Measurements from ENCODE around the gene TAF6. TPM values are rescaled to one million over a fixed set of nuclear protein-coding genes. Genes with fewer than 3 reads are reported as not detected.
"Not testable (repeated sequence)": the region's sequence is repeated elsewhere in the genome, so short reads cannot be mapped to it uniquely, and the experiment has no call there.

Gene TAF6
- total RNA-seq, 1 donor from 2014 or later = 80.5 TPM

- TF ChIP-seq, protein P1, sequence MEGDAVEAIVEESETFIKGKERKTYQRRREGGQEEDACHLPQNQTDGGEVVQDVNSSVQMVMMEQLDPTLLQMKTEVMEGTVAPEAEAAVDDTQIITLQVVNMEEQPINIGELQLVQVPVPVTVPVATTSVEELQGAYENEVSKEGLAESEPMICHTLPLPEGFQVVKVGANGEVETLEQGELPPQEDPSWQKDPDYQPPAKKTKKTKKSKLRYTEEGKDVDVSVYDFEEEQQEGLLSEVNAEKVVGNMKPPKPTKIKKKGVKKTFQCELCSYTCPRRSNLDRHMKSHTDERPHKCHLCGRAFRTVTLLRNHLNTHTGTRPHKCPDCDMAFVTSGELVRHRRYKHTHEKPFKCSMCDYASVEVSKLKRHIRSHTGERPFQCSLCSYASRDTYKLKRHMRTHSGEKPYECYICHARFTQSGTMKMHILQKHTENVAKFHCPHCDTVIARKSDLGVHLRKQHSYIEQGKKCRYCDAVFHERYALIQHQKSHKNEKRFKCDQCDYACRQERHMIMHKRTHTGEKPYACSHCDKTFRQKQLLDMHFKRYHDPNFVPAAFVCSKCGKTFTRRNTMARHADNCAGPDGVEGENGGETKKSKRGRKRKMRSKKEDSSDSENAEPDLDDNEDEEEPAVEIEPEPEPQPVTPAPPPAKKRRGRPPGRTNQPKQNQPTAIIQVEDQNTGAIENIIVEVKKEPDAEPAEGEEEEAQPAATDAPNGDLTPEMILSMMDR (IDR thresholded peaks at IDR 0.05; ENCODE audit: insufficient read depth, low read length, poor library complexity, severe bottlenecking) = no peak
- H3K27me3 ChIP-seq (ENCODE audit: control insufficient read depth, insufficient read depth, low read length) = no peaks in the 10 kb centered on the region
- H3K36me3 ChIP-seq (ENCODE audit: control insufficient read depth, insufficient read depth, low read length) = no peaks in the 10 kb centered on the region
- DNase-seq (ENCODE audit: low read depth) = no peak
- H3K4me3 ChIP-seq (ENCODE audit: low read depth, low read length) = peak overlapping the region; percentile 41
Measured at GRCh38 chr7:100148225-100148558, 29.0 kb upstream of the TAF6 start.

GRCh38 chr7:100147278-100147677 lies 28.1 kb upstream of the TAF6 start:
- H3K27me3 ChIP-seq (ENCODE audit: control insufficient read depth, insufficient read depth, low read length) = no peaks in the 10 kb centered on the region
- H3K4me3 ChIP-seq (ENCODE audit: low read depth, low read length) = no peak overlapping the region

DNA sequence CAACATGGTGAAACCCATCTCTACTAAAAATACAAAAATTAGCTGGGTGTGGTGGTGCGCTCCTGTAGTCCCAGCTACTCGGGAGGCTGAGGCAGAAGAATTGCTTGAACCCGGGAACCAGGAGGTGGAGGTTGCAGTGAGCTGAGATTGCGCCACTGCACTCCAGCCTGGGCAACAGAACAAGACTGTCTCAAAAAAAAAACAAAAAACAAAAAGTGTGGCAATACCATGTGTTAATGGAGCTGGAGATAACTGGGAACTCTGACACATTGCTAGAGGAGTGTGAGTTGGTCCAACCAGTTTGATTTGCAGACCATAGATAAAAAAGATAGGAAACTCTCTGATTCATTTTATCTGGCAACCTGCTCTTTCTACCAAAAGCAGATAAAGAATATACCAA lies 27.2 kb upstream of the TAF6 start:
- DNase-seq (ENCODE audit: low read depth); H3K36me3 ChIP-seq (ENCODE audit: control insufficient read depth, insufficient read depth, low read length); H3K27me3 ChIP-seq (ENCODE audit: control insufficient read depth, insufficient read depth, low read length); H3K4me3 ChIP-seq (ENCODE audit: low read depth, low read length): not testable (repeated sequence)

More at GRCh38 chr7:100147278-100147677, 28.1 kb upstream of the TAF6 start:
- H3K36me3 ChIP-seq (ENCODE audit: control insufficient read depth, insufficient read depth, low read length) = no peaks in the 10 kb centered on the region
- no peak for DNase-seq (ENCODE audit: low read depth)
- TF ChIP-seq, protein P1 (IDR thresholded peaks at IDR 0.05; ENCODE audit: insufficient read depth, low read length, poor library complexity, severe bottlenecking) = no peak

GRCh38 chr7:100142461-100142860 lies 23.3 kb upstream of the TAF6 start:
- no peak for DNase-seq (ENCODE audit: low read depth)
- TF ChIP-seq, protein P1 (IDR thresholded peaks at IDR 0.05; ENCODE audit: insufficient read depth, low read length, poor library complexity, severe bottlenecking) = no peak
- Histone ChIP-seq H3K27me3 (ENCODE audit: control insufficient read depth, insufficient read depth, low read length) (no peaks in the 10 kb centered on the region), H3K4me3 (ENCODE audit: low read depth, low read length) (no peak overlapping the region), H3K36me3 (ENCODE audit: control insufficient read depth, insufficient read depth, low read length) (no peaks in the 10 kb centered on the region)

DNA sequence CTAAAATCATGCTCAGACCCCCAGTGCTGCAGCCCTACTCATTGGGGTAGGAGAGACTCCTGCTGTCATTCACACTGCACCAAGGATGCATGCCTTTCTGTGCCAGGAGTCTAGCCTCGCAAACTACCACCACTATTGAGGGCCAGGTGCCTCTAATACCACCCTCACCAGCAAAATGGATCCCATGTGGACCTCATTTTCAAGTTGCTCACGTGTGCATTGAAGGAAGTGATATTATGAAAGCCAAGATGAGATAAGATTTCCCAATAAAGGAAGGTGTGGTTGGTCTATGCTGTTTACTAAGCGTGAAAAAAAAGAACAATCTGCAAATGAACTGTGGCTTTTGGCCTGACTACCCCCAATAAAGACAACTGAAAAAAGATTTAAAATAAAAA lies 22.4 kb upstream of the TAF6 start:
- TF ChIP-seq, protein P1 (IDR thresholded peaks at IDR 0.05; ENCODE audit: insufficient read depth, low read length, poor library complexity, severe bottlenecking) = no peak
- Histone ChIP-seq H3K4me3 (ENCODE audit: low read depth, low read length) (no peak overlapping the region), H3K27me3 (ENCODE audit: control insufficient read depth, insufficient read depth, low read length) (no peaks in the 10 kb centered on the region), H3K36me3 (ENCODE audit: control insufficient read depth, insufficient read depth, low read length) (no peaks in the 10 kb centered on the region)
- no peak for DNase-seq (ENCODE audit: low read depth)

DNA sequence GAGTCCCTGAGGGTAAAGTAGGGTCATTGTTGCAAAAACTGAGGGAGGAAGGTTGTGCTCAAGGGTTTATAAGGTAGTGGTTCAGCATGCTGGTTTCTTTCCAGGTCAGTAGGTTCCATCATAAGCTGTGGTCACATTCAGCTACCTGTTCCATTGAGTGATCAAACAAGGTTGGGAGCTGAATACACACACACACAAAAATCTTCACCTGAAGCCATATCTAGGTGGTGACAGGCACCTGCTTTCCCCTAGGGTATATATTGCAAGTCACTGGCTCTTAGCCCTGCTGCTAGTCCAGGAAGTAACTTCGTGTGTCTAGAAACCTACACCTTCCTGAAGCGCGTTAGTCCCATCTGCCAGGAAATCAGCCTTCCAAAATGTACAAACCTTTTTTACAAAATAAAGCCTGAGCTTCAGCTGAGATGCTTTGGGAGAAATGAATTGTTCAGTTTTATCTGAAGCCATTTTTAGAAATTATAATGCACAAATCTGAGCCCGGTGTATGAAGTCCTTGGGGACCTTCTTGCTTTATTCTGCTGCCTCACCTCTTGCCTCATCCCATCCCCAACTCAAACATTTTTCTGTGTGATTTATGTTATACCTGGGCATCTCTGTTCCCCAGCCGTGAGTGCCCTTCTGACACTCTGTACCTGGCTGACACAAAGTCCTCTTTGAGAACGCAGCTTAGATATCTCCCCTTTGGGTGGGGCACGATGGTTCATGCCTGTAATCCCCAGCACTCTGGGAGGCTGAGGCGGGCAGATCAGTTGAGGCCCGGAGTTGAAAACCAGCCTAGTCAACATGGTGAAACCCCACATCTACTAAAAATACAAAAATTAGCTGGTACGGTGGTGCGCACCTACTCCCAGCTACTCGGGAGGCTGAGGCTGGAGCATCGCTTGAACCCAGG lies 18.9 kb upstream of the TAF6 start:
- Histone ChIP-seq H3K4me3 (ENCODE audit: low read depth, low read length) (no peak overlapping the region), H3K27me3 (ENCODE audit: control insufficient read depth, insufficient read depth, low read length) (no peaks in the 10 kb centered on the region), H3K36me3 (ENCODE audit: control insufficient read depth, insufficient read depth, low read length) (no peaks in the 10 kb centered on the region)
- TF ChIP-seq, protein P1 (IDR thresholded peaks at IDR 0.05; ENCODE audit: insufficient read depth, low read length, poor library complexity, severe bottlenecking) = no peak
- DNase-seq (ENCODE audit: low read depth) = no peak

Measured in kidney epithelial cell (primary cell).